SK-N-SH treated with all-trans-retinoic acid at 6 μM for 48 hours (cell line): ENCODE data around the gene KRTAP10-4.

Experiments used
- BACH2 ChIP-seq: fragments of 250-450 bp; sonication (Bioruptor Pico); IDR thresholded peaks from 2 replicates; pipeline ENCODE4 v1.9.0; 2021; ENCODE audit warnings: mild to moderate bottlenecking, borderline replicate concordance
- GLIS3 ChIP-seq: fragments of 250-450 bp; sonication (Bioruptor Pico); IDR thresholded peaks from 2 replicates; pipeline ENCODE4 v1.5.0; 2020; ENCODE audit warnings: mild to moderate bottlenecking, moderate library complexity
- ISL1 ChIP-seq: fragments of 250-450 bp; sonication (Bioruptor Pico); IDR thresholded peaks from 2 replicates; pipeline ENCODE4 v2.1.2; 2022; ENCODE audit warnings: mild to moderate bottlenecking, moderate library complexity
- OSR1 ChIP-seq: fragments of 250-450 bp; sonication (Bioruptor Pico); IDR thresholded peaks from 2 replicates; pipeline ENCODE4 v1.8.0; 2022; ENCODE audit warnings: moderate library complexity, mild to moderate bottlenecking, inconsistent platforms
- PATZ1 ChIP-seq: fragments of 250-450 bp; sonication (Bioruptor Pico); IDR thresholded peaks from 2 replicates; pipeline ENCODE4 v1.8.0; 2020; ENCODE audit warnings: mild to moderate bottlenecking, moderate library complexity, borderline replicate concordance
- PPARA ChIP-seq: fragments of 250-450 bp; sonication (Bioruptor Pico); IDR thresholded peaks from 2 replicates; pipeline ENCODE4 v1.5.0; 2020; ENCODE audit warnings: mild to moderate bottlenecking, borderline replicate concordance
- RARB ChIP-seq: fragments of 250-450 bp; sonication (Bioruptor Pico); IDR thresholded peaks from 2 replicates; pipeline ENCODE4 v1.8.0; 2021; ENCODE audit warnings: mild to moderate bottlenecking, moderate library complexity
- SNAI2 ChIP-seq: fragments of 250-450 bp; sonication (Bioruptor Pico); IDR thresholded peaks from 2 replicates; pipeline ENCODE4 v1.5.0; 2020; ENCODE audit warnings: mild to moderate bottlenecking, moderate library complexity
- TOX ChIP-seq: fragments of 250-450 bp; sonication (Bioruptor Pico); IDR thresholded peaks from 2 replicates; pipeline ENCODE4 v1.8.0; 2021; ENCODE audit warnings: mild to moderate bottlenecking, moderate library complexity, borderline replicate concordance
- ZFP3 ChIP-seq: fragments of 250-450 bp; sonication (Bioruptor Pico); IDR thresholded peaks from 2 replicates; pipeline ENCODE4 v1.5.0; 2020; ENCODE audit warnings: mild to moderate bottlenecking, moderate library complexity
- ZNF565 ChIP-seq: fragments of 450-650 bp; formaldehyde crosslinking; conservative IDR thresholded peaks from 2 replicates; pipeline ENCODE4 v1.5.0; 2020; ENCODE audit warnings: low read depth, mild to moderate bottlenecking, moderate library complexity
- ZNF70 ChIP-seq: fragments of 450-650 bp; formaldehyde crosslinking; IDR thresholded peaks from 2 replicates; pipeline ENCODE4 v1.5.0; 2020; ENCODE audit warnings: mild to moderate bottlenecking, moderate library complexity
- ZNF8 ChIP-seq: fragments of 450-650 bp; formaldehyde crosslinking; IDR thresholded peaks from 2 replicates; pipeline ENCODE4 v1.5.0; 2020; ENCODE audit warnings: mild to moderate bottlenecking, moderate library complexity
- TF ChIP-seq, protein P1 (sequence below): fragments of 250-450 bp; sonication (Bioruptor Pico); IDR thresholded peaks from 2 replicates; pipeline ENCODE4 v1.5.1; 2021; ENCODE audit warnings: mild to moderate bottlenecking, moderate library complexity

GRCh38 chr21:44582055-44582454 is 8.5 kb downstream of the KRTAP10-4 start:
- no peak for TF ChIP-seq ZNF70 (CRISPR knock-in tag)
- no peak for TF ChIP-seq GLIS3
- TF ChIP-seq PPARA (CRISPR knock-in tag): no peak
- no peak for TF ChIP-seq SNAI2 (CRISPR knock-in tag)
- TF ChIP-seq ZNF8 (CRISPR knock-in tag): no peak
- TF ChIP-seq PATZ1: no peak
- no peak for TF ChIP-seq OSR1 (CRISPR knock-in tag)
- TF ChIP-seq ISL1 (CRISPR knock-in tag): no peak
- TF ChIP-seq, protein P1, sequence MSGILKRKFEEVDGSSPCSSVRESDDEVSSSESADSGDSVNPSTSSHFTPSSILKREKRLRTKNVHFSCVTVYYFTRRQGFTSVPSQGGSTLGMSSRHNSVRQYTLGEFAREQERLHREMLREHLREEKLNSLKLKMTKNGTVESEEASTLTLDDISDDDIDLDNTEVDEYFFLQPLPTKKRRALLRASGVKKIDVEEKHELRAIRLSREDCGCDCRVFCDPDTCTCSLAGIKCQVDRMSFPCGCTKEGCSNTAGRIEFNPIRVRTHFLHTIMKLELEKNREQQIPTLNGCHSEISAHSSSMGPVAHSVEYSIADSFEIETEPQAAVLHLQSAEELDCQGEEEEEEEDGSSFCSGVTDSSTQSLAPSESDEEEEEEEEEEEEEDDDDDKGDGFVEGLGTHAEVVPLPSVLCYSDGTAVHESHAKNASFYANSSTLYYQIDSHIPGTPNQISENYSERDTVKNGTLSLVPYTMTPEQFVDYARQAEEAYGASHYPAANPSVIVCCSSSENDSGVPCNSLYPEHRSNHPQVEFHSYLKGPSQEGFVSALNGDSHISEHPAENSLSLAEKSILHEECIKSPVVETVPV: no peak
- no peak for TF ChIP-seq ZNF565
- no peak for TF ChIP-seq ZFP3 (CRISPR knock-in tag)
- TF ChIP-seq TOX (CRISPR knock-in tag): no peak
- no peak for TF ChIP-seq BACH2
- no peak for TF ChIP-seq RARB (CRISPR knock-in tag)
